HepG2 (cell line): ENCODE data around the gene CGNL1. TPM values are rescaled to one million over a fixed set of nuclear protein-coding genes. Genes with fewer than 3 reads are reported as not detected.

ENCODE experiments used
- ATAC-seq: fragments of 200-7000 bp; cut with Tn5 transposase; 3 replicates; pipeline ENCODE4 v1.9.1; 2020; ENCODE audit warnings: mild to moderate bottlenecking, moderate library complexity
- BruUV-seq: library from RNA; stranded (reverse); fragments of 400-500 nt; replicated peaks from 2 replicates; lab custom pipeline; 2021; lab: Mats Ljungman, UMichigan
- CTCF ChIA-PET: fragments of 300-600 bp; formaldehyde crosslinking; extraction: SDS; loops from one replicate; lab custom pipeline; 2021; ENCODE audit warnings: low total read pairs, inconsistent platforms, low intra/inter-chr PET ratio; lab: Yijun Ruan, JAX
- POLR2A ChIA-PET: fragments of 350-600 bp; sonication (Branson Sonifier 250); formaldehyde crosslinking; loops from one replicate; lab custom pipeline; 2020; ENCODE audit warnings: antibody characterized with exemption, inconsistent platforms; lab: Yijun Ruan, JAX
- DNase-seq: peaks from one replicate; pipeline ENCODE4 v3.0.0-alpha.2; 2015; ENCODE audit warnings: low spot score
- FAIRE-seq: peaks from 3 replicates; lab custom pipeline; 2011; peaks lifted over from hg19 to GRCh38; lab: Jason Lieb, UNC
- H2AFZ ChIP-seq: one replicate; pipeline ENCODE4 v1.6.1; 2011; ENCODE audit warnings: low read length, inconsistent platforms
- H3K27ac ChIP-seq: fragments of 300-600 bp; 3 replicates; pipeline ENCODE4 v1.8.0; 2011; ENCODE audit warnings: mixed run types, mild to moderate bottlenecking, mixed read lengths, low read length, inconsistent platforms; ENCODE audit not compliant: insufficient read depth; ENCODE audit errors: extremely low read length
- H3K27me3 ChIP-seq, 2 experiments: fragments of 200-600 bp in 1 of 2; 2 replicates in 1 of 2; 3 replicates in 1 of 2; pipeline versions ENCODE4 v1.6.0 to v1.8.0; 2011; ENCODE audit warnings: low read length in 2 of 2, mild to moderate bottlenecking in 2 of 2, moderate library complexity in 2 of 2, inconsistent platforms in 1 of 2; ENCODE audit not compliant: insufficient read depth in 2 of 2, control insufficient read depth in 1 of 2
- H3K36me3 ChIP-seq, 2 experiments: fragments of 200-600 bp in 1 of 2; replicated peaks in 1 of 2; 2 replicates in 1 of 2; 3 replicates in 1 of 2; pipeline versions ENCODE4 v1.5.1 to v1.8.0; 2011; ENCODE audit warnings: low read length in 2 of 2, inconsistent platforms in 1 of 2; ENCODE audit not compliant: insufficient read depth in 2 of 2, control insufficient read depth in 1 of 2
- H3K4me1 ChIP-seq: 2 replicates; pipeline ENCODE4 v1.5.1; 2012; ENCODE audit warnings: low read length, inconsistent platforms; ENCODE audit not compliant: insufficient read depth
- H3K4me2 ChIP-seq: 2 replicates; pipeline ENCODE4 v1.6.0; 2011; ENCODE audit warnings: low read depth, low read length, inconsistent platforms
- H3K4me3 ChIP-seq, 3 experiments: fragments of 200-600 bp in 1 of 3; sonication (generic), shearing (Covaris generic) in 1 of 3; replicated peaks in 1 of 3; 2 replicates each; pipeline ENCODE4 v1.5.1; 2011 to 2016; ENCODE audit warnings: low read length in 3 of 3, inconsistent platforms in 2 of 3, low read depth in 2 of 3, mild to moderate bottlenecking in 2 of 3, control low read depth in 1 of 3, mixed read lengths in 1 of 3; ENCODE audit not compliant: insufficient read depth in 1 of 3
- H3K79me2 ChIP-seq: one replicate; pipeline ENCODE4 v1.6.1; 2011; ENCODE audit warnings: low read length, inconsistent platforms; ENCODE audit not compliant: insufficient read depth
- H3K9ac ChIP-seq: 2 replicates; pipeline ENCODE4 v1.6.0; 2011; ENCODE audit warnings: mild to moderate bottlenecking, low read depth, low read length, inconsistent platforms; ENCODE audit not compliant: insufficient read depth
- H3K9me3 ChIP-seq: 2 replicates; pipeline ENCODE4 v1.5.1; 2012; ENCODE audit warnings: mild to moderate bottlenecking, low read length
- H4K20me1 ChIP-seq: 2 replicates; pipeline ENCODE4 v1.6.0; 2011; ENCODE audit warnings: inconsistent platforms, mild to moderate bottlenecking, low read length, moderate library complexity; ENCODE audit not compliant: insufficient read depth
- EP300 ChIP-seq, 3 experiments: sonication (generic) in 1 of 3; formaldehyde crosslinking in 1 of 3; IDR thresholded peaks; 2 replicates each; pipeline versions ENCODE4 v1.5.1 to v1.6.1; 2011 to 2020; ENCODE audit warnings: low read depth in 2 of 3, low read length in 2 of 3, borderline replicate concordance in 1 of 3, improper control_type of control experiment in 1 of 3, mild to moderate bottlenecking in 1 of 3, missing genetic modification reagents in 1 of 3, moderate library complexity in 1 of 3
- ETV6 ChIP-seq: sonication (generic); formaldehyde crosslinking; conservative IDR thresholded peaks from 2 replicates; pipeline ENCODE4 v1.4.0; 2020; ENCODE audit warnings: missing genetic modification reagents
- FOXO1 ChIP-seq: sonication (generic); formaldehyde crosslinking; IDR thresholded peaks from 2 replicates; pipeline ENCODE4 v1.4.0; 2020; ENCODE audit warnings: missing genetic modification reagents
- HOXA7 ChIP-seq: sonication (generic); formaldehyde crosslinking; IDR thresholded peaks from 2 replicates; pipeline ENCODE4 v1.8.1; 2022; ENCODE audit warnings: mild to moderate bottlenecking, missing genetic modification reagents, moderate library complexity
- MYNN ChIP-seq: sonication (generic); formaldehyde crosslinking; IDR thresholded peaks from 2 replicates; pipeline ENCODE4 v1.4.0; 2020; ENCODE audit warnings: mild to moderate bottlenecking, low read depth, missing genetic modification reagents
- SATB2 ChIP-seq: sonication (generic); formaldehyde crosslinking; IDR thresholded peaks from 2 replicates; pipeline ENCODE4 v1.5.0; 2020; ENCODE audit warnings: missing genetic modification reagents
- TRIM24 ChIP-seq: sonication (generic); formaldehyde crosslinking; IDR thresholded peaks from 2 replicates; pipeline ENCODE4 v1.8.0; 2022; ENCODE audit warnings: mild to moderate bottlenecking, missing genetic modification reagents
- YEATS4 ChIP-seq: sonication (generic); formaldehyde crosslinking; IDR thresholded peaks from 2 replicates; pipeline ENCODE4 v1.4.0; 2020; ENCODE audit warnings: missing genetic modification reagents, borderline replicate concordance
- ZBTB2 ChIP-seq: sonication (generic); formaldehyde crosslinking; IDR thresholded peaks from 2 replicates; pipeline ENCODE4 v1.8.0; 2022; ENCODE audit warnings: low read depth, missing genetic modification reagents
- ZNF616 ChIP-seq: sonication (generic); formaldehyde crosslinking; IDR thresholded peaks from 2 replicates; pipeline ENCODE4 v1.5.0; 2020; ENCODE audit warnings: low read depth, mild to moderate bottlenecking, missing genetic modification reagents
- WGBS: methylation state at CpG from one replicate; pipeline ENCODE4 v1.1.6; 2017; ENCODE audit warnings: low lambda C conversion rate; 5-methylcytosine and 5-hydroxymethylcytosine counted together
- in situ Hi-C: cut with HindIII; loops from 2 replicates; pipeline ENCODE4 v1.10.0; 2017; ENCODE audit warnings: low pct_unique_long_range_greater_than_20kb; ENCODE audit not compliant: extremely low pct_ligation_motif_present
- intact Hi-C: fragments of 100-400 bp; cut with micrococcal nuclease; formaldehyde crosslinking; loops from one replicate; pipeline ENCODE4 v1.10.0; 2022; ENCODE audit not compliant: unreplicated experiment
- polyA plus RNA-seq, 8 experiments: library from polyadenylated mRNA; depleted of rRNA in 3 of 8; stranded (reverse) in 7 of 8; unstranded in 1 of 8; fragments of >200 nt; fragmentation: Illumina TruSeq in 4 of 8; extraction: Trizol in 4 of 8; gene quantifications; 2 replicates each; pipeline versions ENCODE4 v1.2.1 to v1.2.3, GENCODE V29; 2011 to 2016; ENCODE audit warnings: low read depth in 4 of 8, missing spikeins in 1 of 8, mixed read lengths in 1 of 8; ENCODE audit not compliant: insufficient read depth in 1 of 8
- total RNA-seq, 5 experiments: library from RNA; depleted of rRNA; stranded (reverse); fragments of >200 nt; fragmentation: Illumina TruSeq; extraction: Trizol; gene quantifications; 2 replicates each; pipeline ENCODE4 v1.2.3, GENCODE V29; 2016; ENCODE audit warnings: low read depth in 1 of 5

The CGNL1 gene
- total and polyA plus RNA-seq, 2 of the 13 experiments (the other 11 are each of a cell fraction or from before 2014, with no cell fraction given) = 5.6 to 15.6 TPM

- TF ChIP-seq TRIM24 (CRISPR knock-in tag) = no peak
- TF ChIP-seq HOXA7 = no peak
- TF ChIP-seq ZBTB2 (CRISPR knock-in tag) = no peak
- TF ChIP-seq ETV6 (CRISPR knock-in tag) = no peak
- no peak for TF ChIP-seq ZNF616 (CRISPR knock-in tag)
- no peak for TF ChIP-seq MYNN (CRISPR knock-in tag)
- TF ChIP-seq EP300 (IDR thresholded peaks at IDR 0.05; ENCODE audit: low read depth in 2 of 2, low read length in 2 of 2) = no peak
- no peak for TF ChIP-seq EP300 (CRISPR knock-in tag; IDR thresholded peaks at IDR 0.05; ENCODE audit: borderline replicate concordance)
These were observed 11.3 kb downstream of the CGNL1 start (continued) for GRCh38 chr15:57387564-57388076.

GRCh38 chr15:57388464-57388863 lies 12.2 kb downstream of the CGNL1 start:
- no peak overlapping the region for H3K4me2 ChIP-seq
- no peak overlapping the region for H3K27ac ChIP-seq
- H3K4me3 ChIP-seq = no peak overlapping the region
- peaks cover 16% of the 10 kb centered on the region for H3K79me2 ChIP-seq
- WGBS = 96% methylated on average over 5 of the region's 6 CpGs
- no peak overlapping the region for H2AFZ ChIP-seq
- no peaks in the 10 kb centered on the region for H3K27me3 ChIP-seq
- no TSS peak for BruUV-seq
- in situ Hi-C loops = no loop called here
- ChIA-PET CTCF (no interaction called here), POLR2A (no interaction called here)
- no peak for DNase-seq
- H3K4me1 ChIP-seq = peaks cover 58% of the 10 kb centered on the region
- no peak for FAIRE-seq
- H3K9me3 ChIP-seq = no peaks in the 10 kb centered on the region
- intact Hi-C loops = no loop called here
- no peaks in the 10 kb centered on the region for H3K36me3 ChIP-seq
- no peak for ATAC-seq
- no peak overlapping the region for H3K9ac ChIP-seq
- TF ChIP-seq FOXO1 (CRISPR knock-in tag) = no peak
- no peak for TF ChIP-seq SATB2 (CRISPR knock-in tag)
- no peak for TF ChIP-seq YEATS4 (CRISPR knock-in tag)
- H4K20me1 ChIP-seq = no peaks in the 10 kb centered on the region
